OCI-LY1 (cell line): ENCODE measurements around the gene SDR42E2.

Source experiments
- H2AFZ ChIP-seq: fragments of 200-600 bp; sonication (generic), shearing (Covaris generic); 2 replicates; pipeline ENCODE4 v1.6.0; 2014; ENCODE audit warnings: antibody characterized with exemption, mild to moderate bottlenecking, low read length
- H3F3A ChIP-seq: fragments of 200-600 bp; sonication (generic), shearing (Covaris generic); 2 replicates; pipeline ENCODE4 v1.6.0; 2014; ENCODE audit warnings: mild to moderate bottlenecking, antibody characterized with exemption, low read length, moderate library complexity; ENCODE audit not compliant: insufficient read depth
- H3K27ac ChIP-seq: fragments of 200-600 bp; sonication (generic); 2 replicates; pipeline ENCODE4 v1.5.1; 2014; ENCODE audit warnings: low read length, mixed run types, mild to moderate bottlenecking, low read depth; ENCODE audit not compliant: poor library complexity, severe bottlenecking
- H3K27me3 ChIP-seq: fragments of 200-600 bp; sonication (generic); 2 replicates; pipeline ENCODE4 v1.6.0; 2014; ENCODE audit warnings: antibody characterized with exemption, mild to moderate bottlenecking, low read length, moderate library complexity; ENCODE audit not compliant: insufficient read depth
- H3K36me3 ChIP-seq: fragments of 200-600 bp; sonication (generic); 2 replicates; pipeline ENCODE4 v1.6.1; 2014; ENCODE audit warnings: mild to moderate bottlenecking, antibody characterized with exemption, low read length, moderate library complexity, mixed read lengths; ENCODE audit not compliant: insufficient read depth
- H3K4me1 ChIP-seq: fragments of 200-600 bp; sonication (generic); 2 replicates; pipeline ENCODE4 v1.5.1; 2014; ENCODE audit warnings: mild to moderate bottlenecking, low read length, moderate library complexity; ENCODE audit not compliant: insufficient read depth, severe bottlenecking
- H3K4me2 ChIP-seq: fragments of 200-600 bp; sonication (generic), shearing (Covaris generic); 2 replicates; pipeline ENCODE4 v1.6.1; 2014; ENCODE audit warnings: low read length
- H3K4me3 ChIP-seq: fragments of 200-600 bp; sonication (generic); 2 replicates; pipeline ENCODE4 v1.5.1; 2014; ENCODE audit warnings: low read length, low read depth, mild to moderate bottlenecking, mixed read lengths; ENCODE audit not compliant: poor library complexity, severe bottlenecking
- H3K79me2 ChIP-seq: fragments of 200-600 bp; shearing (Covaris generic); 2 replicates; pipeline ENCODE4 v1.6.1; 2016; ENCODE audit warnings: mixed run types, low read length, mixed read lengths; ENCODE audit not compliant: insufficient read depth
- H3K9ac ChIP-seq: fragments of 200-600 bp; sonication (generic), shearing (Covaris generic); 2 replicates; pipeline ENCODE4 v1.6.1; 2014; ENCODE audit warnings: mild to moderate bottlenecking, low read length, mixed read lengths
- H3K9me2 ChIP-seq: fragments of 200-600 bp; sonication (generic), shearing (Covaris generic); 2 replicates; pipeline ENCODE4 v1.6.1; 2014; ENCODE audit warnings: low read depth, mild to moderate bottlenecking, low read length, mixed read lengths
- H3K9me3 ChIP-seq: fragments of 200-600 bp; shearing (Covaris generic); 2 replicates; pipeline ENCODE4 v1.6.1; 2014; ENCODE audit warnings: low read length, mixed read lengths
- H4K20me1 ChIP-seq: fragments of 200-600 bp; sonication (generic), shearing (Covaris generic); 2 replicates; pipeline ENCODE4 v1.6.0; 2016; ENCODE audit warnings: mild to moderate bottlenecking, low read length; ENCODE audit not compliant: insufficient read depth
- CTCF ChIP-seq: fragments of 200-600 bp; sonication (generic), shearing (Covaris generic); IDR thresholded peaks from 2 replicates; pipeline ENCODE4 v1.5.1; 2017; ENCODE audit warnings: mild to moderate bottlenecking, antibody characterized with exemption, low read length, moderate library complexity, mixed read lengths
- EZH2 ChIP-seq: fragments of 200-600 bp; sonication (generic), shearing (Covaris generic); IDR thresholded peaks from 2 replicates; pipeline ENCODE4 v1.8.0; 2017; ENCODE audit warnings: borderline replicate concordance, mixed run types, mild to moderate bottlenecking, antibody characterized with exemption, low read length, moderate library complexity, mixed read lengths

SDR42E2 gene

GRCh38 chr16:22120440-22120839 lies 41.9 kb upstream of the SDR42E2 start:
- Histone ChIP-seq H3F3A (no peaks in the 10 kb centered on the region), H3K79me2 (no peaks in the 10 kb centered on the region), H3K4me3 (no peak overlapping the region), H3K4me2 (no peak overlapping the region), H3K27ac (no peak overlapping the region), H3K9me3 (no peaks in the 10 kb centered on the region), H2AFZ (no peak overlapping the region), H4K20me1 (no peaks in the 10 kb centered on the region), H3K27me3 (no peaks in the 10 kb centered on the region), H3K4me1 (no peaks in the 10 kb centered on the region), H3K9ac (no peak overlapping the region), H3K36me3 (no peaks in the 10 kb centered on the region), H3K9me2 (no peaks in the 10 kb centered on the region)
- TF ChIP-seq EZH2 (no peak), CTCF (no peak)

GRCh38 chr16:22122239-22122638 lies 40.1 kb upstream of the SDR42E2 start:
- H3F3A ChIP-seq: no peaks in the 10 kb centered on the region
- H3K27ac ChIP-seq: no peak overlapping the region
- no peaks in the 10 kb centered on the region for H3K79me2 ChIP-seq
- TF ChIP-seq EZH2: no peak
- no peak for TF ChIP-seq CTCF
- no peaks in the 10 kb centered on the region for H3K4me1 ChIP-seq
- H3K9ac ChIP-seq: no peak overlapping the region
- H3K4me2 ChIP-seq: no peak overlapping the region
- no peak overlapping the region for H3K4me3 ChIP-seq
- H3K27me3 ChIP-seq: 0 out of 2 replicates have a peak, but pooled peaks cover 3% of the 10 kb centered on the region
- H3K9me2 ChIP-seq: no peaks in the 10 kb centered on the region
- no peaks in the 10 kb centered on the region for H4K20me1 ChIP-seq
- H3K36me3 ChIP-seq: no peaks in the 10 kb centered on the region
- no peaks in the 10 kb centered on the region for H3K9me3 ChIP-seq
- no peak overlapping the region for H2AFZ ChIP-seq

GRCh38 chr16:22123146-22123545 lies 39.2 kb upstream of the SDR42E2 start:
- Histone ChIP-seq H3K9me2 (no peaks in the 10 kb centered on the region), H3K27ac (no peak overlapping the region), H4K20me1 (no peaks in the 10 kb centered on the region), H3K4me3 (no peak overlapping the region), H3K9me3 (no peaks in the 10 kb centered on the region), H3K27me3 (peaks cover 7% of the 10 kb centered on the region; the same call in 1 of the 2 replicates), H3K9ac (no peak overlapping the region), H3K4me2 (no peak overlapping the region), H2AFZ (no peak overlapping the region), H3K4me1 (no peaks in the 10 kb centered on the region), H3F3A (no peaks in the 10 kb centered on the region), H3K79me2 (no peaks in the 10 kb centered on the region), H3K36me3 (no peaks in the 10 kb centered on the region)
- TF ChIP-seq CTCF (peak; percentile 33), EZH2 (no peak)
